NAMALWA (cell line): ENCODE measurements around the gene C22orf15.

Experiments used
- DNase-seq: peaks from one replicate; pipeline ENCODE4 v3.0.0-alpha.2; 2015; ENCODE audit warnings: low spot score

C22orf15 gene

GRCh38 chr22:23750714-23751440 lies 11.9 kb upstream of the C22orf15 start, which contains the start of gene ZNF70:
Gene ZNF70 (minus strand): TSS chr22:23751112. CDS start chr22:23745140, 5,972 bp downstream.
- peak; percentile 91 for DNase-seq

DNA sequence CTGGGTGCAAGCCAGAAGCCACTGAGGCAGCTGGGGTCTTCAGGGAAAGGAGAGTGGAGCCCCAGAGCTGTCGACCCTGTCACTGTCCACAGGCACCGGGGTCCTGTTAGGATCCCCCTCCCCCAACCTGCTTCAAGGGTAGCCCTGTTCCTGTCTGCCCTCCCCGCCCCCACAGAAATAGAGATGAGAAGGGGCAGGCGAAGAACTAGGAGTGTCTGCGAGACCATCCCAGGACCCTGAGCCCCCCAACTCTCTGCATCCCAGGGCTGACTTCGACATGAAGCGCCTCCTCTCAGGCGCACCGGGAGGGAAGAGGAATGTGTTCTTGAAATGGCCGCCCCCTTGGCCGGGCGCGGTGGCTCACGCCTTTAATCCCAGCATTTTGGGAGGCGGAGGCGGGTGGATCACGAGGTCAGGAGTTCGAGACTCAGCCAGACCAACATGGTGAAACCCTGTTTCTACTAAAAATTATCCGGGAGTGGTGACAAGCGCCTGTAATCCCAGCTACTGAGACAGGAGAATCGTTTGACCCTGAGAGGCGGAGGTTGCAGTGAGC lies 11.3 kb upstream of the C22orf15 start:
- DNase-seq: no peak

DNA sequence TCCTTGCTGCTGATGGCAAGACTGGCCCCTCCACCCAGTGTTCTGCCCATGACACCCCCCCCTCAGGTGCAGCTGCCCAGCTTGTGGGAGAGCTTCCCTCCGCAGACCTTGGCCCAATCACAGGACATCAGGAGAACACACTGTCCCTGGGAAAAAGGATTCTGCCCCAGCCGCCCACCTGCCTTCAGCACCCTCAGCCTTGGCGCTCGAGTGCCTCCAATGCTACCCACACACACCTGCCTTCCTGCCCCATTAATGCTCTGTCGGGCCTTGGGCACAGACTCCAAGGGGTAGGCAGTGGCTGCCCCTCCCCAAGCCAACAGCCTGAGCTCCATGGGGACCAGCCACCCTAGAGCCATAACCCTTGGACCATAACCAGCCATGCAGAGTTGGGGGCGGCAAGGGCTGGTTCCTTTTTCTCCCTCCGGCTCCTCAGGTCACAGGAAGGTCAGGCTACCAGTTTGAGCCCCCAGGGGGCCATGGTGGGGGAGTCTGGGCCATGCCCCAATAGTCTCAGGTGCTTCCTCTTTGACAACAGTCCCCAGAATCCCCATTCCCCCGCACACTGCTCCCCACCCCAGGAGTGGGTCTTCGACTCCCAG lies 10.6 kb upstream of the C22orf15 start:
- DNase-seq: peak; percentile 93

GRCh38 chr22:23752750-23753149 lies 10.0 kb upstream of the C22orf15 start:
- DNase-seq: peak; percentile 87

GRCh38 chr22:23753385-23753784 lies 9.4 kb upstream of the C22orf15 start:
- DNase-seq: peak; percentile 65

DNA sequence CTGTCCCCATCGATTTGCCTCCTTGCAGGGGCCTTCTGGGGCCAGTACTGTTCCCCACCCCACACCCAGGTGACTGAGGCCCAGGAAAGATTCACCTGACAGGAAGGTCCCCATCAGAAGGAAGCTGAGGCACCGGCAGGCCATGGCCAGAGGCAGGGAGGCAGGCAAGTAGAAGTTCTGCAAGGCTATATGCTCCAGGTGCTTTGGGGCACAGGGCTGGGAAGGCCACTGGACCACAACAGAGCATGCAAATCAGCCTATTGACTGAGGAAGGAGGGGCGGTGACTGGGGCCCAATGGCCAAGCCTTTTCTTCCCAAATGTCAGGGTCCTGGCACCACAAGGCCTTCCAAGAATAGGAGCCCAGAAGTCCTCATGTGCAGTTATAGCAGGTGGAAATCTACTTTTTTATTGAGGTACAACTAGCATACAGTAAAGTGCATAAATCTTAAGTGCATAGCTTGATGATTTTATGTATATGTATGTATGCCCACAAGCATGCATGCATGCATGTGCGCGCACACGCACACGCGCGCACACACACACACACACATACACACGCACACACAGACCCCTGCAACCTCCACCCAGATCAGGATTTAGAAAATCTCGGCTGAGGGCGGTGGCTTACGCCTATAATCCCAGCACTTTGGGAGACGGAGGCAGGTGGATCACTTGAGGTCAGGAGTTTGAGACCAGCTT lies 8.4 kb upstream of the C22orf15 start, which contains the start of gene VPREB3:
Gene VPREB3 (minus strand): TSS at position 206 of the 700 bp plus-strand sequence. CDS start 62 bp downstream, at position 144.
- DNase-seq: peak; percentile 73

GRCh38 chr22:23754980-23755636 lies 7.7 kb upstream of the C22orf15 start:
- peak; percentile 54 for DNase-seq

DNA sequence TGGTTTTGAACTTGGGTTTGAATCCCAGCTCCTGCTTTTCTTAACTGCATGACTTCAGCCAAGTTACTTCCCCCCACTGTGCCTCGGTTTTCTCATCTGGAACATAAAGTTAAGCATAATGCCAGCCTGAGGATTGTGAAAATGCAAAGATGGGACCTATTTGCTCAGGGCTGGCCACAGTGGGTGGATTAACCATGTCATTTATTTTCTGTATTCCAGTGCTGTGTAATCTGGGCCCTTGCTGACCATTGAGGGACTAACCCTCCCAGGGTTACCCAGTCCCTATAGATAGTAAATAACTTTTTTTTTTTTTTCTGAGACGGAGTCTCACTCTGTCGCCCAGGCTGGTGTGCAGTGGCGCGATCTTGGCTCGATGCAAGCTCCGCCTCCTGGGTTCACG lies 7.1 kb upstream of the C22orf15 start:
- no peak for DNase-seq

- no peak for DNase-seq
Observed at GRCh38 chr22:23756891-23757290, 5.9 kb upstream of the C22orf15 start.

DNA sequence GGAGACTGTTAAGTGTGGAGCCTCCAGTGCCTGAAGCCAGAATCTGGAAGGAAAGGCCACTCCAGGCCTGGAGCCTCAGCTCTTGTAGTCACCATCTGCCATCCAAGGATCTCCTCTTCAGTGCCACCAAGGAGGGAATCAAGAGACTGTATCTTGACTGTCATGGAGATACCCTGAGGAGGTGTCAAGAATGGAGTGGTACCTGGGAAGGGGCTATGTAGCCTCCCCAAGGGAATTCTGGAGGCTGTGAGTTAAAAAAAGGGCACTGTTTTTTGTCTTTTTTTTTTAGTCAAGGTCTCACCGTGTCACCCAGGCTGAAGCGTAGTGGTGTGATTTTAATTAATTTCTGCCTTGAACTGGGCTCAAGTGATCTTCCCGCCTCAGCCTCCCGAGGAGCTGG lies 3.2 kb upstream of the C22orf15 start:
- DNase-seq: no peak

- no peak for DNase-seq
Observed at GRCh38 chr22:23760056-23760455, 2.7 kb upstream of the C22orf15 start.

- DNase-seq: peak; percentile 37
Observed at GRCh38 chr22:23763579-23763945, 772 bp downstream of the C22orf15 start.

DNA sequence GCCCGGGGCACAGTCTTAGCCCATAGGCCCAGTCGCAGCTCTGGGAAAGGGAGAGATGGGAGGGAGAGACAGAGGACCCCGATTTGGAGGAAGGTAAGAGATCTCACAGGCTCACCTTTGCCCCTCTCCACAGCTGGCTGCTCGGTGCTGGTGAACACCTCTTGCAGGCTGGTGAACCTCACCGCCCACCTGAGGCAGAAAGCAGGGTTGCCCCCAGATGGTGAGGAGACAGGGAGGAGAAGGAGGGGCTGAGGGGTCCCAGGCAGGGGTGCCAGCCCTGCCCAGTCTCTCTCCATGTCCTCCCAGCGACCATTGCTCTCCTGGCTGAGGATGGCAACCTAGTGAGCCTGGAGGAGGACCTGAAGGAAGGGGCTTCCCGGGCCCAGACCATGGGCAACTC lies 1.2 kb downstream of the C22orf15 start:
- no peak for DNase-seq

- no peak for DNase-seq
Observed at GRCh38 chr22:23764899-23765881, 2.4 kb downstream of the C22orf15 start.

GRCh38 chr22:23767303-23767672 lies 4.5 kb downstream of the C22orf15 start:
- DNase-seq: no peak

DNA sequence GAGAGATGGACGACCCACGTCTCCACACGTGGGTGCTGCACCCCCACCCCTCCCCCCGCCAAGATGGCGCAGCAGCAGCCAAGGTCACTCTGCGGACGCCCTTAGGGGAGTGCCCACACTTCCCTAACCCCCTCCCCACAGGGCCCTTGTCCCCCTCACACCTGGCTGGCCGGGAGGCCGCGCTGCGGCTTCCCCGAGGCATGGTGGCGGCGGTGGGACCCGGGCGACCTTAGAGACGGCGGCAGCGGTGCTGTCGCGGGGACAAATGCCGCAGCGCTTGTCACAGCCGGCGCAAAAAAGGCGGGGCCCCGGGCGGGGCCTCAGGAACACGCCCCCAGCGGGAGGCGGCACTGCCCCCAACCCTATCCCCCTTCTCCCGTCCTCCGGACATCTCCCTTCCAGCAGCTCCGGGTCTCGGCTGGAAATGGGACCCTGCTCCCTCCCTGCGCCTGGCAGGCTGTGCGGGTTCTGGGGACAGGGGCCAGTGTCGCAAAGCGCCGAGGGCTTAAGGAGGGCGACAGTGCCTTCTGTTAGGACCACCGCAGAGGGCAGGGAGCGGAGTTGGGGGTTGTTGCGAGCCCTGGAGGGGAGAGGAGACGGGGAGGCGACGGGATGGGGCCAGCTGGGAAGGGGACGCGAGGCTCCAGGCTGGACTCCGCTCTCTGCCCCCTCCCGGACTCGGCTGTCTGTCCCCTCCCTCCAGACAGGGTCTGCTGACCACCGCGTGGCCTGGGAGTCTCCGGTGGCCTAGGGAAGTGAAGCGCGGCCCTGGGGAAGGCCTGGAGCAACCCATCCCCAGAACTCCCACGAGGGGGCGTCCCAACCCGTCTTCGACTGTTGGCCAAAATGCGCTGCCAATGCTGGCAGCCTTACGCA lies 5.1 kb downstream of the C22orf15 start, which contains the start of gene CHCHD10:
Gene CHCHD10 (minus strand): TSS at position 300 of the 876 bp plus-strand sequence. CDS start 98 bp downstream, at position 202.
- DNase-seq: peak; percentile 87

GRCh38 chr22:23769321-23769965 lies 6.7 kb downstream of the C22orf15 start:
- DNase-seq: peak; percentile 79

DNA sequence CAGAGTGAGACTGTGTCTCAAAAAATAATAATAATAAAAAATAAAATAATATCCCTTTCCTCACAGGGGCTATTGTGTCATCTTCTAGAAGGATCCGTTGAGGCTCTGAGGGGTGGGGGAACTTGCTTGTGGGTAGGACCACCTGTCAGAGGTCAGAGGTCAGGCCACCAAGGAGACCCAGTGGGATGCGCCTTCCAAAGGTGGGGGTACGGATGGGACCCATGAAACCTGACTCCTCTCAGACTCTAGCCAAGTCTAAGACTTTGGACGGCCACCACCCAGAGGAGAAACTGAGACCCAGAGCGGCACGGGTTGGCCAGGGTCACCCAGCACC lies 9.5 kb downstream of the C22orf15 start:
- no peak for DNase-seq
